Endothelial cell of umbilical vein (primary cell): ENCODE data around the gene MYH15. TPM values are rescaled to one million over a fixed set of nuclear protein-coding genes. Genes with fewer than 3 reads are reported as not detected.

Experiments used
- BruUV-seq: library from RNA; stranded (reverse); fragments of 400-500 nt; replicated peaks from 2 replicates; lab custom pipeline; 2021; lab: Mats Ljungman, UMichigan
- CTCF ChIA-PET: fragments of 300-600, 350-600 bp; sonication (Branson Sonifier 250); formaldehyde crosslinking; loops from one replicate; lab custom pipeline; 2021; ENCODE audit warnings: antibody characterized with exemption, inconsistent platforms; lab: Charles Lee
- POLR2A ChIA-PET: fragments of 300-600, 350-600 bp; sonication (Branson Sonifier 250); formaldehyde crosslinking; loops from one replicate; lab custom pipeline; 2021; ENCODE audit warnings: antibody characterized with exemption, inconsistent platforms; lab: Charles Lee
- DNase-seq: peaks from one replicate; pipeline ENCODE4 v3.0.0-alpha.2; 2011; ENCODE audit warnings: low read depth, low spot score
- FAIRE-seq: peaks from 2 replicates; lab custom pipeline; 2011; peaks lifted over from hg19 to GRCh38; lab: Jason Lieb, UNC
- H2AFZ ChIP-seq: 2 replicates; pipeline ENCODE4 v1.6.0; 2012; ENCODE audit warnings: low read depth, low read length, control low read depth, inconsistent platforms
- H3K27ac ChIP-seq: 2 replicates; pipeline ENCODE4 v1.5.1; 2011; ENCODE audit warnings: low read depth, mild to moderate bottlenecking, control low read depth, low read length, moderate library complexity; ENCODE audit not compliant: insufficient read depth
- H3K27me3 ChIP-seq, 2 experiments: 2 replicates each; pipeline versions ENCODE4 v1.6.0 to v1.6.1; 2011; ENCODE audit warnings: low read length in 2 of 2, mixed read lengths in 1 of 2; ENCODE audit not compliant: control insufficient read depth in 2 of 2, insufficient read depth in 2 of 2
- H3K36me3 ChIP-seq, 2 experiments: 2 replicates in 1 of 2; 3 replicates in 1 of 2; pipeline ENCODE4 v1.5.1; 2011; ENCODE audit warnings: low read length in 2 of 2, mild to moderate bottlenecking in 1 of 2, moderate library complexity in 1 of 2; ENCODE audit not compliant: control insufficient read depth in 2 of 2, insufficient read depth in 2 of 2; ENCODE audit errors: extremely low read depth in 1 of 2
- H3K4me1 ChIP-seq: 3 replicates; pipeline ENCODE4 v1.5.1; 2011; ENCODE audit warnings: mild to moderate bottlenecking, low read length; ENCODE audit not compliant: control insufficient read depth, insufficient read depth; ENCODE audit errors: extremely low read depth
- H3K4me2 ChIP-seq: 2 replicates; pipeline ENCODE4 v1.6.1; 2011; ENCODE audit warnings: low read length, control low read depth, mixed read lengths; ENCODE audit not compliant: insufficient read depth
- H3K4me3 ChIP-seq, 3 experiments: fragments of 200-600 bp in 1 of 3; sonication (generic), shearing (Covaris generic) in 1 of 3; replicated peaks in 1 of 3; 2 replicates each; pipeline ENCODE4 v1.5.1; 2011 to 2016; ENCODE audit warnings: control low read depth in 3 of 3, low read length in 3 of 3, mild to moderate bottlenecking in 2 of 3, inconsistent platforms in 1 of 3, low read depth in 1 of 3, moderate library complexity in 1 of 3; ENCODE audit not compliant: insufficient read depth in 1 of 3
- H3K79me2 ChIP-seq: 2 replicates; pipeline ENCODE4 v1.6.0; 2012; ENCODE audit warnings: low read length, inconsistent platforms; ENCODE audit not compliant: control insufficient read depth, insufficient read depth
- H3K9ac ChIP-seq: replicated peaks from 2 replicates; pipeline ENCODE3; 2011; ENCODE audit warnings: low read length, control low read depth; ENCODE audit not compliant: insufficient read depth; ENCODE audit errors: extremely low read depth
- H3K9me1 ChIP-seq: replicated peaks from 3 replicates; pipeline ENCODE4 v1.6.0; 2011; ENCODE audit warnings: mild to moderate bottlenecking, low read length; ENCODE audit not compliant: control insufficient read depth, insufficient read depth; ENCODE audit errors: extremely low read depth
- H3K9me3 ChIP-seq: replicated peaks from 2 replicates; pipeline ENCODE4 v1.5.1; 2012; ENCODE audit warnings: low read length, inconsistent platforms; ENCODE audit not compliant: control insufficient read depth, insufficient read depth
- H4K20me1 ChIP-seq: replicated peaks from 2 replicates; pipeline ENCODE3; 2011; ENCODE audit warnings: mild to moderate bottlenecking, low read length; ENCODE audit not compliant: control insufficient read depth, insufficient read depth; ENCODE audit errors: extremely low read depth
- CTCF ChIP-seq, 2 donors: IDR thresholded peaks; 1 replicate in 1 of 2; 2 replicates in 1 of 2; pipeline ENCODE4 v1.5.1; 2011; ENCODE audit warnings: low read length in 2 of 2, mild to moderate bottlenecking in 2 of 2, moderate library complexity in 2 of 2, control low read depth in 1 of 2, inconsistent platforms in 1 of 2, low read depth in 1 of 2; ENCODE audit not compliant: insufficient read depth in 1 of 2; ENCODE audit errors: extremely low read depth in 1 of 2
- EZH2 ChIP-seq: IDR thresholded peaks from 2 replicates; pipeline ENCODE4 v1.6.1; 2012; ENCODE audit warnings: borderline replicate concordance, low read depth, mild to moderate bottlenecking, moderate library complexity, low read length, inconsistent platforms; ENCODE audit not compliant: severe bottlenecking
- FOS ChIP-seq: IDR thresholded peaks from 2 replicates; pipeline ENCODE4 v1.6.1; 2011; ENCODE audit warnings: mild to moderate bottlenecking, low read length, moderate library complexity, borderline replicate concordance; ENCODE audit not compliant: insufficient read depth
- GATA2 ChIP-seq: IDR thresholded peaks from 2 replicates; pipeline ENCODE4 v1.7.0; 2011; ENCODE audit warnings: low read depth, mild to moderate bottlenecking, moderate library complexity, mixed read lengths, low read length; ENCODE audit not compliant: insufficient read length, insufficient read depth
- JUN ChIP-seq: IDR thresholded peaks from 2 replicates; pipeline ENCODE4 v1.6.1; 2011; ENCODE audit warnings: borderline replicate concordance, low read depth; ENCODE audit not compliant: insufficient read length, insufficient read depth
- MAX ChIP-seq: IDR thresholded peaks from 2 replicates; pipeline ENCODE4 v1.6.1; 2011; ENCODE audit not compliant: insufficient read depth, insufficient read length
- MYC ChIP-seq: IDR thresholded peaks from one replicate; pipeline ENCODE4 v1.6.1; 2011; ENCODE audit warnings: mild to moderate bottlenecking, low read depth, low read length
- POLR2A ChIP-seq: IDR thresholded peaks from 2 replicates; pipeline ENCODE4 v1.6.1; 2012; ENCODE audit warnings: low read depth, mild to moderate bottlenecking, control low read depth, low read length
- POLR2AphosphoS5 ChIP-seq: IDR thresholded peaks from 2 replicates; pipeline ENCODE4 v1.6.1; 2012; ENCODE audit warnings: low read depth, mild to moderate bottlenecking, control low read depth, low read length, moderate library complexity; ENCODE audit not compliant: insufficient read depth
- dilution Hi-C: fragments of 300-500 bp; cut with MboI; formaldehyde crosslinking; loops from one replicate; pipeline ENCODE4 v1.15.0; 2019; ENCODE audit warnings: low sequenced_read_pairs; ENCODE audit not compliant: extremely low pct_ligation_motif_present
- intact Hi-C: fragments of 100-400 bp; cut with micrococcal nuclease; formaldehyde crosslinking; loops from one replicate; pipeline ENCODE4 v1.10.0; 2022
- polyA plus RNA-seq, 4 experiments: library from polyadenylated mRNA; depleted of rRNA in 3 of 4; stranded (reverse) in 3 of 4; unstranded in 1 of 4; fragments of >200 nt; gene quantifications; 2 replicates each; pipeline versions ENCODE4 v1.2.1 to v1.2.3, GENCODE V29; 2011 to 2012; ENCODE audit warnings: missing spikeins in 1 of 4
- total RNA-seq: library from RNA; stranded (reverse); gene quantifications from 2 replicates; pipeline ENCODE4 v1.2.3, GENCODE V29; 2021

MYH15 gene
- total and polyA plus RNA-seq, 2 donors (not counting 3 experiments of a cell fraction or from before 2014, with no cell fraction given): 0.27 TPM; not detected in 1

- DNase-seq: no peak
- Histone ChIP-seq H3K27ac (no peak overlapping the region), H3K27me3 (peaks cover 2 to 3% of the 10 kb centered on the region in 2 experiments), H3K9me1 (no peaks in the 10 kb centered on the region), H3K79me2 (no peaks in the 10 kb centered on the region), H3K9ac (no peak overlapping the region), H3K4me2 (no peak overlapping the region), H2AFZ (no peak overlapping the region), H3K36me3 (no peaks in the 10 kb centered on the region), H3K9me3 (no peaks in the 10 kb centered on the region), H3K4me1 (no peaks in the 10 kb centered on the region), H3K4me3 (no peak overlapping the region), H4K20me1 (no peaks in the 10 kb centered on the region)
- dilution Hi-C loops (no loop called here), intact Hi-C loops (no loop called here)
- POLR2A ChIA-PET: no interaction called here
- BruUV-seq: no TSS peak
- TF ChIP-seq JUN: no peak
- TF ChIP-seq MAX: no peak
- TF ChIP-seq EZH2: no peak
- FAIRE-seq: no peak
- CTCF ChIA-PET: interaction anchor here (2.0 kb wide), 1 partner anchor 27 kb away, joined by 8 read pairs; no protein-coding TSS in a partner anchor
Measured at GRCh38 chr3:108525256-108525655, 14.9 kb upstream of the MYH15 start.

GRCh38 chr3:108524537-108524936 lies 14.1 kb upstream of the MYH15 start:
- FAIRE-seq (no peak), DNase-seq (no peak)
- no peaks in the 10 kb centered on the region for H4K20me1 ChIP-seq
- ChIA-PET CTCF (no interaction called here), POLR2A (no interaction called here)
- no peak for TF ChIP-seq MYC
- no peak for TF ChIP-seq JUN
- no peak for TF ChIP-seq POLR2A
- no peak for TF ChIP-seq EZH2
- no peak for TF ChIP-seq FOS
- TF ChIP-seq MAX: no peak
- TF ChIP-seq CTCF (IDR thresholded peaks at IDR 0.05; ENCODE audit: extremely low read depth in 1 of 2, insufficient read depth in 1 of 2, low read depth in 1 of 2, low read length in 2 of 2): no peak
- TF ChIP-seq GATA2: no peak
- no peak for TF ChIP-seq POLR2AphosphoS5
- no peaks in the 10 kb centered on the region for H3K9me3 ChIP-seq
- no peaks in the 10 kb centered on the region for H3K9me1 ChIP-seq
- H3K4me2 ChIP-seq: no peak overlapping the region
- no peaks in the 10 kb centered on the region for H3K36me3 ChIP-seq
- no peak overlapping the region for H3K27ac ChIP-seq
- no peak overlapping the region for H2AFZ ChIP-seq
- dilution Hi-C loops (no loop called here), intact Hi-C loops (no loop called here)
- peaks cover under 1% of the 10 kb centered on the region in 2 experiments for H3K27me3 ChIP-seq
- H3K4me1 ChIP-seq: no peaks in the 10 kb centered on the region
- H3K4me3 ChIP-seq: no peak overlapping the region
- no TSS peak for BruUV-seq
- no peaks in the 10 kb centered on the region for H3K79me2 ChIP-seq
- no peak overlapping the region for H3K9ac ChIP-seq
